Cerebellar nuclear complex (tissue), 1 donor: Measurements from ENCODE around the gene POU2F1.
A peak's percentile ranks its signal among the peaks of the same experiment; 100 is the strongest.
"Not testable (repeated sequence)": the region's sequence is repeated elsewhere in the genome, so short reads cannot be mapped to it uniquely, and the experiment has no call there.

Source experiments
- DNase-seq, 2 experiments: peaks; one replicate each; lab custom pipeline; 2025; lab: John Stamatoyannopoulos, UW

Gene POU2F1

GRCh38 chr1:167205306-167206050 is 15.2 kb upstream of the POU2F1 start:
- not testable (repeated sequence) for DNase-seq

GRCh38 chr1:167206166-167206835 is 14.4 kb upstream of the POU2F1 start:
- DNase-seq = no peak

GRCh38 chr1:167207940-167208623 is 12.6 kb upstream of the POU2F1 start:
- no peak for DNase-seq

GRCh38 chr1:167208624-167208976 is 12.1 kb upstream of the POU2F1 start:
- no peak for DNase-seq

- DNase-seq = no peak
These were observed 11.6 kb upstream of the POU2F1 start for GRCh38 chr1:167209044-167209443.

GRCh38 chr1:167210966-167211674 is 9.6 kb upstream of the POU2F1 start:
- DNase-seq = no peak

GRCh38 chr1:167212025-167212424 is 8.7 kb upstream of the POU2F1 start:
- no peak for DNase-seq

- no peak for DNase-seq
These were observed 3.9 kb upstream of the POU2F1 start for GRCh38 chr1:167216809-167217208.

- no peak for DNase-seq
These were observed 1.5 kb upstream of the POU2F1 start for GRCh38 chr1:167219194-167219593.

- peak in 1 of 2 experiments; percentile 79 for DNase-seq
These were observed 795 bp upstream of the POU2F1 start for GRCh38 chr1:167219646-167220536.

- no peak for DNase-seq
These were observed 546 bp downstream of the POU2F1 start for GRCh38 chr1:167221126-167221737.

- DNase-seq = no peak
These were observed 1.3 kb downstream of the POU2F1 start for GRCh38 chr1:167221738-167222610.

- no peak for DNase-seq
These were observed 2.7 kb downstream of the POU2F1 start for GRCh38 chr1:167223144-167224103.

- not testable (repeated sequence) for DNase-seq
These were observed 4.1 kb downstream of the POU2F1 start for GRCh38 chr1:167224734-167225235.

GRCh38 chr1:167225920-167226319 is 5.2 kb downstream of the POU2F1 start:
- no peak for DNase-seq

GRCh38 chr1:167227934-167228378 is 7.3 kb downstream of the POU2F1 start:
- DNase-seq = no peak

GRCh38 chr1:167229719-167230385 is 9.2 kb downstream of the POU2F1 start:
- DNase-seq = no peak

GRCh38 chr1:167230437-167230836 is 9.8 kb downstream of the POU2F1 start:
- no peak for DNase-seq
